Esophagus squamous epithelium (tissue), 4 donors: ENCODE measurements around the gene SHC4.

ENCODE experiments used
- CTCF ChIP-seq, 6 experiments: fragments of 450-650 bp in 4 of 6; fragments of 200-600 bp in 2 of 6; sonication (generic) in 2 of 6; IDR thresholded peaks; one replicate each; pipeline ENCODE4 v1.5.1; 2016 to 2019; ENCODE audit warnings: antibody characterized with exemption in 6 of 6, mild to moderate bottlenecking in 4 of 6, moderate library complexity in 4 of 6
- POLR2A ChIP-seq, 4 donors: fragments of 450-650 bp; IDR thresholded peaks; one replicate each; pipeline ENCODE4 v1.6.1; 2017; ENCODE audit warnings: antibody characterized with exemption in 4 of 4, mild to moderate bottlenecking in 4 of 4, moderate library complexity in 3 of 4

- TF ChIP-seq POLR2A (IDR thresholded peaks at IDR 0.05) (no peak), CTCF (IDR thresholded peaks at IDR 0.05) (no peak)
Measured at GRCh38 chr15:48866141-48866563, 97.6 kb downstream of the SHC4 start.
